Urinary bladder (tissue), 4 donors: ENCODE data around the gene ZNF324. TPM values are rescaled to one million over a fixed set of nuclear protein-coding genes. Genes with fewer than 3 reads are reported as not detected.
A peak's percentile ranks its signal among the peaks of the same experiment; 100 is the strongest.

Source experiments
- DNase-seq: peaks from one replicate; pipeline ENCODE4 v3.0.0-alpha.2; 2015; ENCODE audit errors: extremely low spot score
- H3K27ac ChIP-seq: one replicate; pipeline ENCODE4 v1.5.1; 2013; ENCODE audit warnings: low read depth, mild to moderate bottlenecking, moderate library complexity
- H3K36me3 ChIP-seq: one replicate; pipeline ENCODE4 v1.6.1; 2013; ENCODE audit warnings: mild to moderate bottlenecking, moderate library complexity; ENCODE audit not compliant: insufficient read depth
- H3K4me1 ChIP-seq: one replicate; pipeline ENCODE4 v1.6.1; 2013; ENCODE audit warnings: mild to moderate bottlenecking, moderate library complexity; ENCODE audit not compliant: insufficient read depth
- H3K4me3 ChIP-seq: one replicate; pipeline ENCODE4 v1.5.1; 2013; ENCODE audit warnings: low read depth, low read length
- WGBS: extraction: QIAGEN DNeasy Blood & Tissue Kit; methylation state at CpG from one replicate; pipeline ENCODE4 v1.1.7; 2013; 5-methylcytosine and 5-hydroxymethylcytosine counted together
- polyA plus RNA-seq: library from polyadenylated mRNA; stranded (reverse); fragments of 200-250 nt; gene quantifications from one replicate; pipeline ENCODE4 v1.2.3, GENCODE V29; 2013
- small RNA-seq: library from RNA; depleted of rRNA; stranded (forward); fragments of <200 nt; gene quantifications from one replicate; pipeline ENCODE3, GENCODE V24; 2014
- total RNA-seq: library from RNA; depleted of rRNA; stranded (reverse); fragments of >200 nt; gene quantifications from one replicate; pipeline ENCODE4 v1.2.3, GENCODE V29; 2014
- donor health status: healthy with polysubstance abuse.
- donor health status: healthy.

The ZNF324 gene
- total and polyA plus RNA-seq, 2 donors: 8.6 to 9.5 TPM

- H3K27ac ChIP-seq: no peak overlapping the region
- no peaks in the 10 kb centered on the region for H3K4me1 ChIP-seq
- DNase-seq: no peak
- H3K36me3 ChIP-seq: peaks cover 3% of the 10 kb centered on the region
- H3K4me3 ChIP-seq: no peak overlapping the region
- 92% methylated on average over 65 of the region's 65 CpGs for WGBS
Observed at GRCh38 chr19:58516964-58517833, 50.3 kb downstream of the ZNF324 start.

- DNase-seq: no peak
- H3K27ac ChIP-seq: peak overlapping the region; percentile 90
- peak overlapping the region; percentile 63 for H3K4me3 ChIP-seq
- H3K4me1 ChIP-seq: no peaks in the 10 kb centered on the region
- H3K36me3 ChIP-seq: peaks cover 3% of the 10 kb centered on the region
- whole genome bisulfite sequencing: 9% methylated on average over 22 of the region's 22 CpGs
Observed at GRCh38 chr19:58518256-58519086, 51.6 kb downstream of the ZNF324 start.

DNA sequence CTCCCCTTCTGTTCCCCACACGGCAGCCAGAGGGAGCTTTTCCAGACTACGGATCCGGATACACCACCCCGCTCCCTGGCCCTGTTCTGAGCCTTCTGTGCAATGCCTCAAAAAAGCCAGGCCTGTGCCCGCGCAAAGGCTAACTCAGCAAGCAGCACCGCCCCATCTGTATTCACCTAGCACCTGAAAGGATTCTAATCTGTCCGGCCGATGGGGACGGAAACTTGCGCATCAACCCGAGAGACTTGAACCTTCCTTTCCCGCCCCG is 52.1 kb downstream of the ZNF324 start:
- peak overlapping the region; percentile 90 for H3K27ac ChIP-seq
- DNase-seq: no peak
- peaks cover 3% of the 10 kb centered on the region for H3K36me3 ChIP-seq
- peak overlapping the region; percentile 63 for H3K4me3 ChIP-seq
- WGBS: under 1% methylated on average over 14 of the region's 14 CpGs
- H3K4me1 ChIP-seq: no peaks in the 10 kb centered on the region

DNA sequence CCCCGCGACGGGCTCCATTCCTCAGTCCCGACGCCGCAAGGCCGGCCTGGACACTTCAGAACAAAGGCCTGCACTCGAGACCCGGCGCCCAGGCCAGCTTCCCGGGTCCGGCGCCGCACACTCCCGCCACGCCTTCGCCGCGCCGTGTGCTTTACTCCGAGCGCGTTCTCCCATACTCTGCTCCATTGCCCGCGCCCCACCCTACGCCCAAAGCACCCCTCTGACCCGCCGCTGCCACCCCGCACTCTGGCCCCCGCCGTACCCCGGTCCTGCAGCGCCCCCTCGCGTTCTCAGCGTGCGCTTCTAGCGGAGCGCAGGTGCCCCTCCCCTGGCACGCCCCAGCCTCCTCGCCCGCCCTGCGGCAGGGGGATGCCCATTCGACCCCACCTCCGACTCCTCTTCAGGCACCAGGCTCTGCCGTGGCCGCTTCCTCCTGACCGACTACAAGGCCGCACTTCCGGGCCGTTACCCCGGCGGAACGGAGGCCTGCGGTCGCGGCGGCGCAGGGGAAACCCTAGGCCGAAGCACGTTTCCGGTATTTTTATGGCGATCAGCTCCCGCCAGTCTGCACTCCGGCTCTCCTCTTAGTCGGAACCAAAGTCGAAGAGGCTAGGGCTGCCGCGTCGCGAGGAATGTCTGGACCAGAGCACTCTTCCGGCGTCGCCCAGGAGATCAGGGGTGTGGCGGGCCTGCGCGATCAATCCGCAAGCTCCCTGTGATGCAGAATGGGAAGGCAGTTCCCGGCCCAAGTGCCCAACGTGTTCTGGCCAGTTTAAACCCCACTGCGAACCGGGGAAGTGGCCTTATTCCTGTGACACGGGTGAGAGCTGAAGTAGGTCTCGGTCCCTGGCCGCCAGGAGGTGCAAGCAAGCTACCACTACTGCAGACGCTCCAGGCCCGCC is 52.7 kb downstream of the ZNF324 start, which contains the start of gene ZBTB45:
TSS of gene ZBTB45 (minus strand) at position 456 of the 902 bp plus-strand sequence. CDS start 2,137 bp downstream, outside the sequence.
- under 1% methylated on average over 87 of the region's 87 CpGs for WGBS
- DNase-seq: peak; percentile 89
- Histone ChIP-seq H3K36me3 (peaks cover 3% of the 10 kb centered on the region), H3K27ac (peak within 1 kb of the TSS; percentile 90), H3K4me3 (peak within 1 kb of the TSS; percentile 63), H3K4me1 (no peaks in the 10 kb centered on the region)

- WGBS: 5% methylated on average over 7 of the region's 7 CpGs
Observed at GRCh38 chr19:58520257-58520599, 53.3 kb downstream of the ZNF324 start.

DNA sequence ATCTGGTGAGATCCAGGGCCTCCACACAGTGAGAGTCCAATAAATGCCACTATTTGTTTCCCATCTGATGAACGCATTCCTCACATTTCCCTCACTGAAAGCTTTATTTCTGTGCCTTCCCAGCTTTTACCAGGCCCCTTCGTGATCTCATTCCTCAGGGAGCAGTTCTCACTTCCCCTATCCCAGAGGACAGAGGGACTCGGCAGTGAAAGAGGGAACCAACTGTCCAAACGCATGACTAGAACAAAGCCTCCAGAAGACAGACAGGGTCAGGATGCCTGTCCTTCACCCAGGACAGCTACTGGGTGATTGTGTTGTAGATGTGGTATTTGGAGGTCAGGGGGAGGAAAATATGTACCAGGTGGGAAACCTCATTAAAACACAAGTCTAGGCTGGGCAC is 54.8 kb downstream of the ZNF324 start:
- DNase-seq: no peak
- Histone ChIP-seq H3K4me1 (no peaks in the 10 kb centered on the region), H3K36me3 (peaks cover 3% of the 10 kb centered on the region), H3K4me3 (no peak overlapping the region), H3K27ac (no peak overlapping the region)
- WGBS: 62% methylated on average over 4 of the region's 4 CpGs

More at GRCh38 chr19:58520257-58520599, 53.3 kb downstream of the ZNF324 start:
- DNase-seq: no peak
- peaks cover 3% of the 10 kb centered on the region for H3K36me3 ChIP-seq
- H3K27ac ChIP-seq: peak overlapping the region; percentile 90
- H3K4me3 ChIP-seq: peak overlapping the region; percentile 63
- no peaks in the 10 kb centered on the region for H3K4me1 ChIP-seq

DNA sequence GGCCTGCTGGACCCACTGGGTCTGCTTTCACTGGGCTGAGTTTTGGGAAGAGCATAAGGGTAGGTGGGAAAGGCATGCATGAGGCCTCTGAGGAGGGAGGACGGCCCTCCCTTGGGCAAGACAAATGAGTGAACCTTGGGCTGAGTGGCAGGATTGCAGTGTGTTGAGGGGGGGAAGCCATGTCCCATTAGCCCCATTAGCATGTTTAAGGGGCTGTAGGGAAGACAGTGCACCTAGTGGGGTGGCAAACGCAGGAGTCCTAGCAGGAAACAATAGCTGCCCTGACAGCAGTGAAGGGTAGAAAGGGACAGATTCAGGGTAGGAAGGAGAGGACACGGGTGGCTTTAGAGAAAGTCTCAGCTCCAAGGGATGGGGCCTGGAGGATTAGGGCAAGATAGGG is 55.8 kb downstream of the ZNF324 start:
- Histone ChIP-seq H3K4me1 (no peaks in the 10 kb centered on the region), H3K36me3 (no peaks in the 10 kb centered on the region), H3K4me3 (no peak overlapping the region), H3K27ac (no peak overlapping the region)
- WGBS: 81% methylated on average over 3 of the region's 3 CpGs
- DNase-seq: no peak

Small RNA genes lying within 50 kb of the gene (small RNA-seq; reads per million reads assigned to genes)
- not detected for gene RN7SL693P
- not detected for gene RNU6-1337P

Other genes starting within 250 kb of the ZNF324 start
- 51.4 TPM for gene ZNF544, start 238.2 kb upstream of the ZNF324 start, total RNA-seq
- 23.6 TPM for gene ZNF544, start 238.2 kb upstream of the ZNF324 start, polyA plus RNA-seq
- gene ZNF8, start 188.1 kb upstream of the ZNF324 start, total RNA-seq: 7.8 TPM
- 1.8 TPM for gene ZNF8, start 188.1 kb upstream of the ZNF324 start, polyA plus RNA-seq
- gene ERVK3-1, start 161.7 kb upstream of the ZNF324 start, total RNA-seq: 30.1 TPM
- gene ERVK3-1, start 161.7 kb upstream of the ZNF324 start, polyA plus RNA-seq: 33.9 TPM
- 2.9 TPM for gene ZSCAN22, start 140.1 kb upstream of the ZNF324 start, total RNA-seq
- gene ZSCAN22, start 140.1 kb upstream of the ZNF324 start, polyA plus RNA-seq: 1.6 TPM
- 0.69 TPM for gene A1BG, start 113.6 kb upstream of the ZNF324 start, total RNA-seq
- 19.3 TPM for gene A1BG, start 113.6 kb upstream of the ZNF324 start, polyA plus RNA-seq
- gene ZNF497, start 104.3 kb upstream of the ZNF324 start, total RNA-seq: 2.1 TPM
- 0.73 TPM for gene ZNF497, start 104.3 kb upstream of the ZNF324 start, polyA plus RNA-seq
- gene ZNF837, start 86.0 kb upstream of the ZNF324 start, total RNA-seq: 1.5 TPM
- 1.6 TPM for gene ZNF837, start 86.0 kb upstream of the ZNF324 start, polyA plus RNA-seq
- 1,214 TPM for gene RPS5, start 79.8 kb upstream of the ZNF324 start, total RNA-seq
- 1,879 TPM for gene RPS5, start 79.8 kb upstream of the ZNF324 start, polyA plus RNA-seq
- not detected for gene RNF225, start 71.4 kb upstream of the ZNF324 start, total RNA-seq
- 0.11 TPM for gene RNF225, start 71.4 kb upstream of the ZNF324 start, polyA plus RNA-seq
- 13.6 TPM for gene ZNF584, start 58.4 kb upstream of the ZNF324 start, total RNA-seq
- gene ZNF584, start 58.4 kb upstream of the ZNF324 start, polyA plus RNA-seq: 18.5 TPM
- 11.9 TPM for gene ZNF132, start 26.9 kb upstream of the ZNF324 start, total RNA-seq
- 2.3 TPM for gene ZNF132, start 26.9 kb upstream of the ZNF324 start, polyA plus RNA-seq
- 6.6 TPM for gene ZNF324B, start 15.5 kb upstream of the ZNF324 start, total RNA-seq
- gene ZNF324B, start 15.5 kb upstream of the ZNF324 start, polyA plus RNA-seq: 5.4 TPM
- gene ZNF446, start 9.3 kb downstream of the ZNF324 start, total RNA-seq: 6.0 TPM
- gene ZNF446, start 9.3 kb downstream of the ZNF324 start, polyA plus RNA-seq: 16.2 TPM
- 3.5 TPM for gene SLC27A5, start 44.9 kb downstream of the ZNF324 start, total RNA-seq
- gene SLC27A5, start 44.9 kb downstream of the ZNF324 start, polyA plus RNA-seq: 16.8 TPM
- gene ZBTB45, start 52.7 kb downstream of the ZNF324 start, total RNA-seq: 3.3 TPM
- gene ZBTB45, start 52.7 kb downstream of the ZNF324 start, polyA plus RNA-seq: 18.4 TPM
- gene TRIM28, start 77.0 kb downstream of the ZNF324 start, total RNA-seq: 177 TPM
- gene TRIM28, start 77.0 kb downstream of the ZNF324 start, polyA plus RNA-seq: 282 TPM
- gene CHMP2A, start 88.0 kb downstream of the ZNF324 start, total RNA-seq: 38.4 TPM
- 212 TPM for gene CHMP2A, start 88.0 kb downstream of the ZNF324 start, polyA plus RNA-seq
- 31.0 TPM for gene UBE2M, start 91.5 kb downstream of the ZNF324 start, total RNA-seq
- 69.3 TPM for gene UBE2M, start 91.5 kb downstream of the ZNF324 start, polyA plus RNA-seq
- gene MZF1, start 106.3 kb downstream of the ZNF324 start, total RNA-seq: 12.4 TPM
- gene MZF1, start 106.3 kb downstream of the ZNF324 start, polyA plus RNA-seq: 22.1 TPM